ENCODE measurements around the gene BDNF. TPM values are rescaled to one million over a fixed set of nuclear protein-coding genes. Genes with fewer than 3 reads are reported as not detected.

BDNF gene
- total and polyA plus RNA-seq, 3 donors from 2014 or later = 0.62 to 1.1 (median 0.87) TPM

GRCh38 chr11:27710536-27710935, 10.3 kb upstream of the BDNF start:
- intact Hi-C loops (cut with DNase I; ENCODE audit: low total_unique reads) = no loop called here
- no peak for TF ChIP-seq POLR2A (IDR thresholded peaks at IDR 0.05)
- TF ChIP-seq, protein P1, sequence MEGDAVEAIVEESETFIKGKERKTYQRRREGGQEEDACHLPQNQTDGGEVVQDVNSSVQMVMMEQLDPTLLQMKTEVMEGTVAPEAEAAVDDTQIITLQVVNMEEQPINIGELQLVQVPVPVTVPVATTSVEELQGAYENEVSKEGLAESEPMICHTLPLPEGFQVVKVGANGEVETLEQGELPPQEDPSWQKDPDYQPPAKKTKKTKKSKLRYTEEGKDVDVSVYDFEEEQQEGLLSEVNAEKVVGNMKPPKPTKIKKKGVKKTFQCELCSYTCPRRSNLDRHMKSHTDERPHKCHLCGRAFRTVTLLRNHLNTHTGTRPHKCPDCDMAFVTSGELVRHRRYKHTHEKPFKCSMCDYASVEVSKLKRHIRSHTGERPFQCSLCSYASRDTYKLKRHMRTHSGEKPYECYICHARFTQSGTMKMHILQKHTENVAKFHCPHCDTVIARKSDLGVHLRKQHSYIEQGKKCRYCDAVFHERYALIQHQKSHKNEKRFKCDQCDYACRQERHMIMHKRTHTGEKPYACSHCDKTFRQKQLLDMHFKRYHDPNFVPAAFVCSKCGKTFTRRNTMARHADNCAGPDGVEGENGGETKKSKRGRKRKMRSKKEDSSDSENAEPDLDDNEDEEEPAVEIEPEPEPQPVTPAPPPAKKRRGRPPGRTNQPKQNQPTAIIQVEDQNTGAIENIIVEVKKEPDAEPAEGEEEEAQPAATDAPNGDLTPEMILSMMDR (IDR thresholded peaks at IDR 0.05) = no peak

GRCh38 chr11:27707676-27708075, 7.4 kb upstream of the BDNF start:
- no peaks in the 10 kb centered on the region for H3K36me3 ChIP-seq (ENCODE audit: low read depth, missing control alignments)
- WGBS, 2 donors = 71 to 74% methylated on average over 3 of the region's 3 CpGs
- no peak for DNase-seq
- H3K27me3 ChIP-seq = no peaks in the 10 kb centered on the region
- no peak overlapping the region for H3K27ac ChIP-seq
- TF ChIP-seq, protein P1 (IDR thresholded peaks at IDR 0.05) = no peak
- TF ChIP-seq POLR2A (IDR thresholded peaks at IDR 0.05) = no peak
- H3K4me3 ChIP-seq = no peak overlapping the region
- intact Hi-C loops (cut with DNase I; ENCODE audit: low total_unique reads) = no loop called here
- no peaks in the 10 kb centered on the region for H3K9me3 ChIP-seq
- no peaks in the 10 kb centered on the region for H3K4me1 ChIP-seq

More at GRCh38 chr11:27710536-27710935, 10.3 kb upstream of the BDNF start:
- 75 to 76% methylated on average over 2 of the region's 2 CpGs for WGBS, 2 donors
- H3K27ac ChIP-seq = no peak overlapping the region
- no peak overlapping the region for H3K4me3 ChIP-seq
- H3K36me3 ChIP-seq (ENCODE audit: low read depth, missing control alignments) = no peaks in the 10 kb centered on the region
- no peak for DNase-seq
- H3K4me1 ChIP-seq = no peaks in the 10 kb centered on the region
- no peaks in the 10 kb centered on the region for H3K27me3 ChIP-seq
- no peaks in the 10 kb centered on the region for H3K9me3 ChIP-seq

GRCh38 chr11:27705873-27706820, 5.9 kb upstream of the BDNF start:
- peak; percentile 42 for DNase-seq
- Histone ChIP-seq H3K4me3 (no peak overlapping the region), H3K9me3 (no peaks in the 10 kb centered on the region), H3K27ac (no peak overlapping the region), H3K36me3 (ENCODE audit: low read depth, missing control alignments) (no peaks in the 10 kb centered on the region), H3K4me1 (peaks cover 7% of the 10 kb centered on the region), H3K27me3 (no peaks in the 10 kb centered on the region)
- TF ChIP-seq, protein P1 (IDR thresholded peaks at IDR 0.05) = peak in 2 of 3 experiments; percentile 26 to 74
- TF ChIP-seq POLR2A (IDR thresholded peaks at IDR 0.05) = no peak
- 32% methylated on average over 5 of the region's 5 CpGs for WGBS, 2 donors
- intact Hi-C loops (cut with DNase I; ENCODE audit: low total_unique reads) = no loop called here

DNA sequence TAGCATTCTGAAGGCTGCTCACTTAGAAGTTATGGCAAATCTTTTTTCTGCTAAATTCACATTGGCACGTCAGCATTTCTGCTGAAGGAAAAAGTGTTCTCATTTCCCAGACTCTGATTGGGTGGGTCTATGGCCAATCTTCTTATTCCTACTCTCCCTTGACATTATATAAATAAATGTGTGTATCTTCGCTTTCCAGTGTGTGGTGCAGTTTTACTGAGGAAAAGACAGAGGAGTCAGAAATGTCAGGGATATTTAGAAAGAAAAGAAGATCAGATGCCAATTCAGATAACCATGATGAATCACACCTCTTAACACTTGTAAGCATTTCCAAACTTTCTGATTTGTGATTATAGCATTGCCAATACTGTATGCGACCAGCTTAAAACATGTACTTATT, 3.2 kb upstream of the BDNF start:
- no peaks in the 10 kb centered on the region for H3K27me3 ChIP-seq

More for the DNA sequence above, 3.2 kb upstream of the BDNF start:
- Histone ChIP-seq H3K36me3 (ENCODE audit: low read depth, missing control alignments) (no peaks in the 10 kb centered on the region), H3K4me1 (peaks cover 22% of the 10 kb centered on the region), H3K4me3 (no peak overlapping the region), H3K9me3 (no peaks in the 10 kb centered on the region), H3K27ac (no peak overlapping the region)
- no peak for TF ChIP-seq POLR2A (IDR thresholded peaks at IDR 0.05)
- TF ChIP-seq, protein P1 (IDR thresholded peaks at IDR 0.05) = no peak
- intact Hi-C loops (cut with DNase I; ENCODE audit: low total_unique reads) = no loop called here
- 62 to 68% methylated on average over 3 of the region's 3 CpGs for WGBS, 2 donors
- DNase-seq = no peak
